Stimulated activated CD4-positive, alpha-beta T cell treated with anti-CD3 and anti-CD28 coated beads, Interleukin-1b, Interleukin-23, amount 100 ng/mL, for 4 hours (primary cell): ENCODE results near the gene GMFB.

Experiments used
- DNase-seq, 2 donors: peaks; one replicate each; pipeline ENCODE4 v3.0.0-alpha.2; 2020; ENCODE audit warnings: low read depth in 2 of 2

Gene GMFB

GRCh38 chr14:54425537-54426274 lies 63.1 kb downstream of the GMFB start:
- no peak for DNase-seq

GRCh38 chr14:54425068-54425467 lies 63.7 kb downstream of the GMFB start:
- no peak for DNase-seq
